GM18511 (cell line): ENCODE data around the gene ADAMTS17.
"Not testable (repeated sequence)": the region's sequence is repeated elsewhere in the genome, so short reads cannot be mapped to it uniquely, and the experiment has no call there.

Source experiments
- ATAC-seq: cut with Tn5 transposase; IDR thresholded peaks from one replicate; pipeline ENCODE4 v1.9.1; 2021; ENCODE audit warnings: mild to moderate bottlenecking, moderate library complexity; ENCODE audit not compliant: unreplicated experiment

The ADAMTS17 gene

GRCh38 chr15:99983886-99984286 lies 357.9 kb downstream of the ADAMTS17 start:
- no peak for ATAC-seq

GRCh38 chr15:99983171-99983885 lies 358.4 kb downstream of the ADAMTS17 start:
- ATAC-seq: no peak

GRCh38 chr15:99982662-99983061 lies 359.1 kb downstream of the ADAMTS17 start:
- ATAC-seq: no peak

GRCh38 chr15:99981839-99982658 lies 359.7 kb downstream of the ADAMTS17 start:
- ATAC-seq: no peak

GRCh38 chr15:99981191-99981647 lies 360.6 kb downstream of the ADAMTS17 start:
- ATAC-seq: no peak

DNA sequence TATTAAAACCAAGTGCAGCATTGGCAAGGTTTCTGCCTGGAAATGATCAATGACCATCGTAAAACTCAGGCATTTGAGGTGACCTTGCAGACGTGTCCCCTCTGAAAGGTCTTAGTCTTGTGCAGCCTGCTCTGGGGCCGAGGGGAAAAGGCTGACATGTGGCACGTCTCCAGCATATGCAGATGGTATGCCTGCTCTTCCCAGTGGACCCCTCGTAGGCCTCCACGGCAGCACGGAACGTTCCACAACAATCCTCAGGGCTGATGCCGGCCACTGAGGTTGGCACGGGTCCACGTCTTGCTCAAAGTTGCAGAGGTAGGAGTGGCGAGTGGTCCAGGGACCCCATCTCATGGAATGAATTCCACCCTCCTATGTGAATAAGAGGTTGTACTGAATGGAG lies 361.0 kb downstream of the ADAMTS17 start:
- no peak for ATAC-seq

GRCh38 chr15:99979886-99980285 lies 361.9 kb downstream of the ADAMTS17 start:
- not testable (repeated sequence) for ATAC-seq

GRCh38 chr15:99979371-99979770 lies 362.4 kb downstream of the ADAMTS17 start:
- ATAC-seq: no peak

DNA sequence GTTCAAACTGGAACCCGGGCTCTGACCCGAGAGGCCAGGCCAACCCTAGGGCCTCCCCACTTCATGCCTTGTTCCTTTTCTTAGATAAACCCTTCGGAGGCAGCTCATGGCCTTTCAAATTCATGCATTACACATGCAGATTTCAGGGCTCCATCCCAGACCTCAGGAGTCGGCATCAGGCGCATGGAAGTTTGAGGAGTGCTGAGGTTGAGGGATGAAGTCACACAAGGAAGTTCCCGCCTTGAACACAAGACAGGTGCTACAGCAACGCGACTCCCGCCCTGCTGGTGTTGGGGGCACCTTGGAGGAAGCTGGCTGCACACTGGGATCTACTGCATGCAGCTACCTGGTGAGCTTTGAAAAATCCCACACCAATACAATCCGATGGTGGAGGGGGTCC lies 363.3 kb downstream of the ADAMTS17 start:
- no peak for ATAC-seq

DNA sequence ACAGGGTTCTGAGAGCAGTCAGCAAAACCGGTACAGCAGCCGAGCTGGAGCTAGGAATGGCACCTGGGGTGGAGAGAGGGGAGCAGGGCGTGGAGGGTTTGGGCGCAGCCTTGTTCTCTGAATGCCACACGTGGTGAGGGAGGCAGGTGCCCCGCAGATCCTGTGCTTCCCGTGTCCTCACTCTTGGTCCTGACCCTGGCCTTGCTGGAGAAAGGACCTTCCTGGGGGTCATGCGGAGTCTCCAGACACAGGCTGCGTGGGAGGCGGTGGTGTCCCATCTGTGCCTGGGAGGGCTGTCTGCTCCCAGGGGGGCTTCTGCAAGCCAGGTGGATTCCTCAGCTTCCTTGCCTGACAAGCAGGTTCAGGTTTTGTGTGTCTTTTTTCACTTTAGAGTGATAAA lies 363.8 kb downstream of the ADAMTS17 start:
- ATAC-seq: no peak

DNA sequence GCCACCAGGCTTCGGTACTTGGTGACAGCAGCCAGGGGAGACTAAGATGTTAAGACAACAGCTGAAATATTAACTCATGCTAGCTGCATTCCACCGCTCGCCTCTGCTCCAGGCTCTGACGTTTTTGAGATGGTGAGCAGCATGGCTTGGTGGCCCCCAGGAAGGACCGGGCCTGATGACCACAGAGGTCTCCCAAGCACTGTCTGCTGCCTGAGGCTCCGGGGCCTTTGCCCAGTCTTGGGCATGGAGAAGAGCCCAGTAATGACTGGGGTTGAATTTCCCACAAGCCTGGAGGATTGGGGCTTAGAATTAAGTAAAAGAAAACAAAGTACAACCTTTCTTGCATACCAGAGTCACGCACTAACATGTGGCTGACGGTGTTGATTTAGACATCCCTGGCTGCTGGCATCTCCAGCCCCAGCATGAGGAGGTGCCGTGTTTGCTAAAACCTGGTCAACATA lies 364.9 kb downstream of the ADAMTS17 start:
- ATAC-seq: no peak

- ATAC-seq: no peak
Measured at GRCh38 chr15:99976000-99976399, 365.8 kb downstream of the ADAMTS17 start.

DNA sequence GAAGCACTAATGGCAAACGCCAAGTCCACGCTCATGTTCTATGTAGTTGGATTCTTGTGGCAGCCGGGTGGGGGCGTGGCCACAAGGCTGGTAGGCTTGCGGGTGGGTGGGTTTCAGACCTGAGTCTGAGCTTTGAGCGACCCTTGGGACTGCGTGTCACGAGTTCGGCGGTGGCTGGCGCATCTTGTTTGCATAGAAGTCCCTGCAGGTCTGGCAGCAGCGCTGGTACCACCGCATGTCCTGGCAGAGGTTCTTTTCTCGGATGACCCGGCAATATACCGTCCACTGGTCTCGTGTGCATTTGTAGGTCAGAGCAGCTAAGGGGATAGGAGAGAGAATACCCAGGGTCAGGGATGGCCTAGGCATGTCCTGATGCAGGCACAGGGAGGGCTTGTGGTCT lies 367.5 kb downstream of the ADAMTS17 start:
- no peak for ATAC-seq

DNA sequence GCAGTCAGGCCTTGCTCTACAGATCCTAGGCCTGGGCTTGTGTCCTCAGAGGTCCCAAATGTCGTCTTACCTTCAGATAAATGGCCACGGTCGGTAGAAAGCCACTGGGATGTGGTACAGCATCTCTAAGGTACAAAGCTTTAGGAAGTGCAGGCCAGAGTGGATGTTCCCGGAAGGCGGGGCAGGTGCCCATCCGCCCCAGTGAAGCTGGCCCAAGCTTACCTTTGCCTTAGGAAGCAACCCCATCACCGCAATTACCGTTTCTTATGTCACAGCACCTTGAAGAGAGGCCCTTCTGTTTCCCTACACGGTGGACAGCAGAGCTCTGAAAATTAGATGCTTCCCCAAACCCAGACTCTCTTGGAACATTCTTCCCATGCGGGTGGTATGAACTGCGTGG lies 368.4 kb downstream of the ADAMTS17 start:
- no peak for ATAC-seq

DNA sequence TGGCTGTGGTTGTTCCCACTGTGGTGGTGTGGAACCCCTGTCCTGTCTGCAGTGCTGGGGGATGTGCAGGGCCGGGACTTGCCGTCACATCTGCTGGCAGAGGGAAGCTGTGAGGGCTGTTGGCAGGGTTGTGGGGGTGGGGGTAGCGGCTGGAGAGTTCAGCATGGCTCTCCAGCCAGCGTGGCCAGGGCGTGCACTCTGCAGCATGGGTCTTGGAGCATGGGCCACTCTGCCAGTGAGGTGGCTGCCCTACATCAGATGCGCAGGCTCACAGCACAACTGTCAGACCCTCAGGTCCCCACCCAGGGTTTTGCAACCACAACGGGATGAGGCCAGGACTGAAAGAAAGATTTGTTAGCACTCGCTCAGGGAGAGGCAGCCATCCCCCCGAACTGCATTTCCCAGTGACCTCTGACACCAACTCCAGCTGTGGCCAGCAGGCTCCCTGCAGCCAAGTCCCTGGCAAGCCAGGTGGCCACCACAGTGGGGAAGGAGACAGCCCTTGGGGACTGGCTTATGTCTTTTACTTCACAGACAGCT lies 370.8 kb downstream of the ADAMTS17 start:
- no peak for ATAC-seq

DNA sequence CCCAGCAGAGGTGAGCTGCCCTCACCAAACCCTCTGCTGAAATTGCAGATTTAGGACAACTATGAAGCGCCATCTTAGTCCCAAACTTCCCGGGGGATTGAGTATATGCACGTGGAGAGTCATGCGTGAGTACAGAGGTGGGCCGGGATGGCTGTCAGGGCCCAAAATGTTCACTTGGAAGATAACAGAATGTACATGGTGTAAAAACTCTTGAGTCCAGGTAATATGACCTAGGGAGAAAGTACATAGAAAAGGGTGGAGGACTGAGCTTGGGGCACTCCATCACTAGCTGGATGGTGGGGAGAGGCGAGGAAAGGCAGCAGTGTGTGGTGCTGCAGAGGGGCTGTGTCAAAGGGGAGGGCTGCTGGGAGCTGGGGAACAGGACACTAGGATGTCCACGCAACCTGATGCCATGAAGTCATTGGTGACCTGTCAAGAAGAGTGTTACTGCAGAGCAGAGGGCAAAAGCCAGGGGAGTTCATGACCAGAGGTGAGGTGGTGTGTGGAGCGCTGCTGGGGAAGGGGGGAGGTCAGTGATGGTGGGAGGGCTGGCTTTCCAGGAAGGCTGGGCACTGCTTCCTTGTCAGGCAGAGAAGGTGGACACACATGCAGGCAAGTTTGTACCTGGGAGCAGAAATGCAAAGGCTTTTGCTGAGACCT lies 372.4 kb downstream of the ADAMTS17 start:
- no peak for ATAC-seq

- ATAC-seq: no peak
Measured at GRCh38 chr15:99967841-99968371, 373.9 kb downstream of the ADAMTS17 start.

GRCh38 chr15:99966815-99967214 lies 375.0 kb downstream of the ADAMTS17 start:
- ATAC-seq: no peak

DNA sequence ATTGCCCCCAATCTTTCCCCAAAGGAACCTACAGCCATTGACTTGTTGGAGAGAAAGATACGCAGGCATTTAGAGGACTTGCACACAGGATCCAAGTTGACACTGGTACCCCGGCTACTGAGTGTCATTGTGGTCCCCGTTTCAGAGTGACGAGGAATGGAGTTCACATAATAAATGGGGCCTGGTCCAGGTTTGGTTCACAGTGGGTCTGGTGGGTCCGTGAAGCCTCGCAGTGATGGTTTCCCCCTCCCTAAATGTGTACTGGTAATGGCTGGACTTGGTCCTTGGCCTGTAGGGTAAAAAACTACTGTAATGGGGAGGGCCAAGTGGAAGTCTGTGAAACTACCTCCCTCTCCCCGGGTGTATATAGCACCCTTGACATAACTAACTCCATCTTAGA lies 376.4 kb downstream of the ADAMTS17 start:
- ATAC-seq: no peak

DNA sequence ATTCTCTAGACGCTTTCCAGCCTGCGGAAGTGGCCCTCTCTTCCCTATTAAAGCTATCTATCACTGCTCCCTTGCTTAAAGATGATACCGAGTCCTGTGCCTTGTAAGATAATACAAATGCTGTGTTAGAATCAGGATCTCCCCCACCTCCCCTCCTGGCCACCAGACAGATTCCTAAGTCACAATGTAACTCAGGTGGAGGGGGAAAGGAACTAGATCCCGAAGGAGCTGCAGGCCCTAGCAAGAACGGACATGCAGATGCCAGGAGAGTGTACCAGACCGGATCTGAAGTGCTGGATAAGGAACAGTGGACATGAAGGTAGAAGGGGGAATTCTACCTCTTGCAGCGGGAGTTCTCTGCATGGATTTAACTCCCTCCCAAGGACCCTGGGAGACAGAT lies 377.8 kb downstream of the ADAMTS17 start:
- ATAC-seq: no peak
